Measurements from ENCODE around the gene ACR.
"Not testable (repeated sequence)": the region's sequence is repeated elsewhere in the genome, so short reads cannot be mapped to it uniquely, and the experiment has no call there.

ACR gene

GRCh38 chr22:50780244-50780643, 42.2 kb downstream of the ACR start:
- DNase-seq (ENCODE audit: low spot score): not testable (repeated sequence)

- not testable (repeated sequence) for DNase-seq (ENCODE audit: low spot score)
Measured at GRCh38 chr22:50782253-50782652, 44.2 kb downstream of the ACR start.

GRCh38 chr22:50783033-50783879, 45.3 kb downstream of the ACR start, which contains the start of gene RABL2B:
Gene RABL2B (minus strand): TSS chr22:50783636. CDS start chr22:50782294, 1,342 bp downstream.
- DNase-seq (ENCODE audit: low spot score): peak; percentile 94

GRCh38 chr22:50783880-50784276, 45.9 kb downstream of the ACR start:
- not testable (repeated sequence) for DNase-seq (ENCODE audit: low spot score)

- DNase-seq (ENCODE audit: low spot score): not testable (repeated sequence)
Measured at GRCh38 chr22:50785289-50785688, 47.3 kb downstream of the ACR start.

GRCh38 chr22:50786936-50787335, 48.9 kb downstream of the ACR start:
- not testable (repeated sequence) for DNase-seq (ENCODE audit: low spot score)

Data from AG08396 (cell line).